HEK293 (cell line): ENCODE measurements around the gene GNB3.
A peak's percentile ranks its signal among the peaks of the same experiment; 100 is the strongest.

Source experiments
- CTCF ChIA-PET: fragments of 350-600 bp; formaldehyde crosslinking; extraction: SDS; loops from one replicate; lab custom pipeline; 2021; ENCODE audit warnings: antibody characterized with exemption; lab: Yijun Ruan, JAX
- POLR2A ChIA-PET: fragments of 300-600 bp; formaldehyde crosslinking; extraction: SDS; loops from one replicate; lab custom pipeline; 2020; ENCODE audit warnings: antibody characterized with exemption, inconsistent platforms; lab: Yijun Ruan, JAX
- H3K27ac ChIP-seq: fragments of 200-500 bp; sonication (Bioruptor generic); 2 replicates; pipeline ENCODE4 v1.5.1; 2014; ENCODE audit warnings: low read depth, low read length, control low read depth, inconsistent platforms; ENCODE audit errors: extremely low read depth
- H3K36me3 ChIP-seq, 2 experiments: fragments of 200-500 bp in 1 of 2; sonication (Bioruptor generic) in 1 of 2; 1 replicate in 1 of 2; 2 replicates in 1 of 2; pipeline ENCODE4 v1.5.1; 2014 to 2017; ENCODE audit warnings: inconsistent platforms in 2 of 2, low read length in 2 of 2; ENCODE audit not compliant: control insufficient read depth in 2 of 2, insufficient read depth in 1 of 2
- H3K4me1 ChIP-seq: fragments of 200-500 bp; sonication (Bioruptor generic); 2 replicates; pipeline ENCODE4 v1.5.1; 2014; ENCODE audit warnings: mild to moderate bottlenecking, low read length, inconsistent platforms; ENCODE audit not compliant: control insufficient read depth, insufficient read depth
- H3K4me3 ChIP-seq: 2 replicates; pipeline ENCODE4 v1.5.1; 2011; ENCODE audit warnings: low read depth, mild to moderate bottlenecking, control low read depth, low read length, moderate library complexity
- H3K9me3 ChIP-seq: fragments of 200-500 bp; sonication (Bioruptor generic); 2 replicates; pipeline ENCODE4 v1.5.1; 2014; ENCODE audit warnings: low read depth, low read length, inconsistent platforms; ENCODE audit not compliant: control insufficient read depth, insufficient read depth
- FEZF1 ChIP-seq: fragments of 450-650 bp; formaldehyde crosslinking; IDR thresholded peaks from 2 replicates; pipeline ENCODE4 v1.5.1; 2016; ENCODE audit warnings: missing biosample characterization, missing genetic modification characterization
- GLI4 ChIP-seq: fragments of 450-650 bp; formaldehyde crosslinking; IDR thresholded peaks from 2 replicates; pipeline ENCODE4 v1.5.1; 2016; ENCODE audit warnings: missing biosample characterization, missing genetic modification characterization
- KLF10 ChIP-seq: fragments of 450-650 bp; IDR thresholded peaks from 2 replicates; pipeline ENCODE4 v1.5.1; 2018; ENCODE audit warnings: missing biosample characterization, mild to moderate bottlenecking, missing genetic modification characterization
- PRDM10 ChIP-seq: fragments of 450-650 bp; formaldehyde crosslinking; IDR thresholded peaks from 2 replicates; pipeline ENCODE4 v1.5.1; 2016; ENCODE audit warnings: missing biosample characterization, missing genetic modification characterization
- REST ChIP-seq: fragments of 450-650 bp; formaldehyde crosslinking; IDR thresholded peaks from 2 replicates; pipeline ENCODE4 v1.5.1; 2016; ENCODE audit warnings: missing biosample characterization, missing genetic modification characterization
- SCRT2 ChIP-seq: fragments of 450-650 bp; formaldehyde crosslinking; IDR thresholded peaks from 2 replicates; pipeline ENCODE4 v1.5.1; 2016; ENCODE audit warnings: missing biosample characterization, missing genetic modification characterization
- SETDB1 ChIP-seq: IDR thresholded peaks from one replicate; pipeline ENCODE4 v1.6.1; 2017; ENCODE audit warnings: mild to moderate bottlenecking, low read length, moderate library complexity, mixed read lengths; ENCODE audit not compliant: insufficient read length
- SP2 ChIP-seq: fragments of 450-650 bp; formaldehyde crosslinking; IDR thresholded peaks from 2 replicates; pipeline ENCODE4 v1.5.1; 2016; ENCODE audit warnings: missing biosample characterization, missing genetic modification characterization
- ZBTB48 ChIP-seq: fragments of 450-650 bp; formaldehyde crosslinking; IDR thresholded peaks from 2 replicates; pipeline ENCODE4 v1.5.1; 2016; ENCODE audit warnings: missing biosample characterization, missing genetic modification characterization
- ZEB2 ChIP-seq: fragments of 450-650 bp; formaldehyde crosslinking; IDR thresholded peaks from 2 replicates; pipeline ENCODE4 v1.5.1; 2016; ENCODE audit warnings: missing biosample characterization, missing genetic modification characterization
- ZFHX2 ChIP-seq: fragments of 450-650 bp; formaldehyde crosslinking; conservative IDR thresholded peaks from 2 replicates; pipeline ENCODE4 v1.5.1; 2016; ENCODE audit warnings: missing biosample characterization, missing genetic modification characterization
- ZNF10 ChIP-seq: fragments of 450-650 bp; formaldehyde crosslinking; IDR thresholded peaks from 2 replicates; pipeline ENCODE4 v1.5.1; 2017; ENCODE audit warnings: missing biosample characterization, missing genetic modification characterization
- ZNF16 ChIP-seq: fragments of 450-650 bp; formaldehyde crosslinking; IDR thresholded peaks from 2 replicates; pipeline ENCODE4 v1.5.1; 2016; ENCODE audit warnings: low read depth, missing biosample characterization, missing genetic modification characterization
- ZNF514 ChIP-seq: fragments of 450-650 bp; formaldehyde crosslinking; IDR thresholded peaks from 2 replicates; pipeline ENCODE4 v1.5.1; 2016; ENCODE audit warnings: missing biosample characterization, missing genetic modification characterization
- ZNF544 ChIP-seq: fragments of 450-650 bp; formaldehyde crosslinking; IDR thresholded peaks from 2 replicates; pipeline ENCODE4 v1.5.0; 2017; ENCODE audit warnings: missing biosample characterization, missing genetic modification characterization
- ZNF677 ChIP-seq: fragments of 450-650 bp; IDR thresholded peaks from 2 replicates; pipeline ENCODE4 v1.5.0; 2018; ENCODE audit warnings: missing biosample characterization, mild to moderate bottlenecking, missing genetic modification characterization, moderate library complexity
- ZNF692 ChIP-seq: fragments of 450-650 bp; formaldehyde crosslinking; IDR thresholded peaks from 2 replicates; pipeline ENCODE4 v1.5.1; 2016; ENCODE audit warnings: missing biosample characterization, missing genetic modification characterization
- ZNF776 ChIP-seq: fragments of 450-650 bp; formaldehyde crosslinking; IDR thresholded peaks from 2 replicates; pipeline ENCODE4 v1.5.0; 2017; ENCODE audit warnings: missing biosample characterization, missing genetic modification characterization, borderline replicate concordance
- ZNF830 ChIP-seq: fragments of 450-650 bp; IDR thresholded peaks from 2 replicates; pipeline ENCODE4 v1.5.0; 2018; ENCODE audit warnings: missing biosample characterization, missing genetic modification characterization, low read depth, mild to moderate bottlenecking, moderate library complexity
- ZSCAN4 ChIP-seq: fragments of 450-650 bp; formaldehyde crosslinking; IDR thresholded peaks from 2 replicates; pipeline ENCODE4 v1.5.1; 2017; ENCODE audit warnings: missing biosample characterization, missing genetic modification characterization

GNB3 gene

DNA sequence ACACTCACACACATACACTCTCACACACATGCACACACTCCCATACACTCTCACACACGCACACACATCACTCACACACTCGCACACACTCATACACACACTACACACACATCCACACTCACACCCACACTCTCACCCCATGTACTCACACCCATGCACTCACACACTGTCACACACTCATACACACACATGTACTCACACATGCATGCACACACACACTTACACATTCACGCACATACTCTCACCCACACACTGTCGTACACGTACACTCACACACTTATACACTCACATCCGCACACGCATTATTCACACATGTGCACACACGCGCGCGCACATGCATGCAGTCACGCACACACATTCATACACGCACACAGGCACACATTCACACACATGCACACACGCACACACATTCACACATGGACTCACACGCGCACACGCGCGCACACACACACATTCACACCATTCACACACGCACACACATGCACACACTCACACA, 23.0 kb upstream of the GNB3 start (continued):
- TF ChIP-seq ZSCAN4 (tag by site-specific recombination) = peak; percentile 99

GRCh38 chr12:6818222-6818621, 22.5 kb upstream of the GNB3 start:
- Histone ChIP-seq H3K27ac (no peak overlapping the region), H3K4me1 (peaks cover 6% of the 10 kb centered on the region; the same call in 1 of the 2 replicates), H3K36me3 (no peaks in the 10 kb centered on the region), H3K9me3 (no peaks in the 10 kb centered on the region), H3K4me3 (no peak overlapping the region)
- TF ChIP-seq KLF10 (tag by site-specific recombination) (peak; percentile 94), GLI4 (tag by site-specific recombination) (no peak), SP2 (tag by site-specific recombination) (peak; percentile 13; the same call in 1 of the 2 replicates), FEZF1 (no peak), ZNF10 (tag by site-specific recombination) (peak; percentile 43; the same call in 1 of the 2 replicates), ZNF514 (no peak), ZNF544 (no peak), ZNF16 (no peak), PRDM10 (tag by site-specific recombination) (peak; percentile 63), SETDB1 (no peak), ZNF692 (no peak), ZNF677 (no peak), ZFHX2 (tag by site-specific recombination) (no peak), ZBTB48 (tag by site-specific recombination) (no peak), ZEB2 (no peak)
- POLR2A ChIA-PET = no interaction called here
- CTCF ChIA-PET = interaction anchor here (2.0 kb wide), 1 partner anchor 65 kb away, joined by 9 read pairs; the partner anchor contains the start of gene MLF2

- no peaks in the 10 kb centered on the region for H3K36me3 ChIP-seq
- ChIA-PET CTCF (interaction anchor here (2.0 kb wide), 1 partner anchor 66 kb away, joined by 9 read pairs; the partner anchor contains the start of gene MLF2), POLR2A (no interaction called here)
- H3K27ac ChIP-seq = no peak overlapping the region
- no peak overlapping the region for H3K4me3 ChIP-seq
- no peaks in the 10 kb centered on the region for H3K9me3 ChIP-seq
- H3K4me1 ChIP-seq = peaks cover 6% of the 10 kb centered on the region; the same call in 1 of the 2 replicates
- no peak for TF ChIP-seq SETDB1
- TF ChIP-seq SCRT2 = no peak
- TF ChIP-seq ZNF776 (tag by site-specific recombination) = no peak
- no peak for TF ChIP-seq PRDM10 (tag by site-specific recombination)
- TF ChIP-seq ZNF830 = no peak
- no peak for TF ChIP-seq REST (tag by site-specific recombination)
Measured at GRCh38 chr12:6818645-6819044, 22.1 kb upstream of the GNB3 start.
